ENCODE data around the gene FCN1.

The FCN1 gene

GRCh38 chr9:134949681-134950385 is 32.1 kb upstream of the FCN1 start:
- Histone ChIP-seq H3K4me3 (ENCODE audit: low read depth, low read length) (no peak overlapping the region), H3K36me3 (peaks cover 8% of the 10 kb centered on the region), H3K9me3 (ENCODE audit: severe bottlenecking) (peaks cover 5% of the 10 kb centered on the region), H3K27me3 (ENCODE audit: insufficient read depth, low read depth, severe bottlenecking) (no peaks in the 10 kb centered on the region), H3K27ac (no peak overlapping the region)
- no peak for TF ChIP-seq CTCF (IDR thresholded peaks at IDR 0.05; ENCODE audit: low read depth, low read length)
- DNase-seq, result no peak

GRCh38 chr9:134948149-134948548 is 30.4 kb upstream of the FCN1 start:
- peak overlapping the region; percentile 89; the same call in 1 of the 2 replicates for H3K27ac ChIP-seq
- TF ChIP-seq CTCF (IDR thresholded peaks at IDR 0.05; ENCODE audit: low read depth, low read length), result no peak
- H3K9me3 ChIP-seq (ENCODE audit: severe bottlenecking), result no peaks in the 10 kb centered on the region
- no peak overlapping the region for H3K4me3 ChIP-seq (ENCODE audit: low read depth, low read length)
- no peak for DNase-seq
- no peaks in the 10 kb centered on the region for H3K27me3 ChIP-seq (ENCODE audit: insufficient read depth, low read depth, severe bottlenecking)
- H3K36me3 ChIP-seq, result peaks cover 8% of the 10 kb centered on the region

GRCh38 chr9:134947265-134947955 is 29.7 kb upstream of the FCN1 start:
- peak overlapping the region; percentile 44 for H3K4me3 ChIP-seq (ENCODE audit: low read depth, low read length)
- H3K36me3 ChIP-seq, result peaks cover 8% of the 10 kb centered on the region
- H3K27ac ChIP-seq, result peak overlapping the region; percentile 89
- DNase-seq, result peak; percentile 79
- H3K27me3 ChIP-seq (ENCODE audit: insufficient read depth, low read depth, severe bottlenecking), result no peaks in the 10 kb centered on the region
- TF ChIP-seq CTCF (IDR thresholded peaks at IDR 0.05; ENCODE audit: low read depth, low read length), result no peak
- H3K9me3 ChIP-seq (ENCODE audit: severe bottlenecking), result no peaks in the 10 kb centered on the region

- Histone ChIP-seq H3K9me3 (ENCODE audit: severe bottlenecking) (no peaks in the 10 kb centered on the region), H3K27ac (peak overlapping the region; percentile 89), H3K4me3 (ENCODE audit: low read depth, low read length) (peak overlapping the region; percentile 44), H3K27me3 (ENCODE audit: insufficient read depth, low read depth, severe bottlenecking) (no peaks in the 10 kb centered on the region), H3K36me3 (peaks cover 8% of the 10 kb centered on the region)
- no peak for TF ChIP-seq CTCF (IDR thresholded peaks at IDR 0.05; ENCODE audit: low read depth, low read length)
- no peak for DNase-seq
Observed at GRCh38 chr9:134946663-134947062, 29.0 kb upstream of the FCN1 start.

- H3K9me3 ChIP-seq (ENCODE audit: severe bottlenecking), result no peaks in the 10 kb centered on the region
- H3K4me3 ChIP-seq (ENCODE audit: low read depth, low read length), result no peak overlapping the region
- H3K27me3 ChIP-seq (ENCODE audit: insufficient read depth, low read depth, severe bottlenecking), result no peaks in the 10 kb centered on the region
- peak overlapping the region; percentile 89 for H3K27ac ChIP-seq
- TF ChIP-seq CTCF (IDR thresholded peaks at IDR 0.05; ENCODE audit: low read depth, low read length), result no peak
- H3K36me3 ChIP-seq, result peaks cover 8% of the 10 kb centered on the region
- peak; percentile 49 for DNase-seq
Observed at GRCh38 chr9:134945509-134946275, 28.0 kb upstream of the FCN1 start.

All from WERI-Rb-1 (cell line).